Measurements from ENCODE around the gene CD52. TPM values are rescaled to one million over a fixed set of nuclear protein-coding genes. Genes with fewer than 3 reads are reported as not detected.

The CD52 gene, protein sequence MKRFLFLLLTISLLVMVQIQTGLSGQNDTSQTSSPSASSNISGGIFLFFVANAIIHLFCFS
- 1 to 10 TPM in 1 of 2 donors, not detected in 1; 2.7 TPM for total RNA-seq

DNA sequence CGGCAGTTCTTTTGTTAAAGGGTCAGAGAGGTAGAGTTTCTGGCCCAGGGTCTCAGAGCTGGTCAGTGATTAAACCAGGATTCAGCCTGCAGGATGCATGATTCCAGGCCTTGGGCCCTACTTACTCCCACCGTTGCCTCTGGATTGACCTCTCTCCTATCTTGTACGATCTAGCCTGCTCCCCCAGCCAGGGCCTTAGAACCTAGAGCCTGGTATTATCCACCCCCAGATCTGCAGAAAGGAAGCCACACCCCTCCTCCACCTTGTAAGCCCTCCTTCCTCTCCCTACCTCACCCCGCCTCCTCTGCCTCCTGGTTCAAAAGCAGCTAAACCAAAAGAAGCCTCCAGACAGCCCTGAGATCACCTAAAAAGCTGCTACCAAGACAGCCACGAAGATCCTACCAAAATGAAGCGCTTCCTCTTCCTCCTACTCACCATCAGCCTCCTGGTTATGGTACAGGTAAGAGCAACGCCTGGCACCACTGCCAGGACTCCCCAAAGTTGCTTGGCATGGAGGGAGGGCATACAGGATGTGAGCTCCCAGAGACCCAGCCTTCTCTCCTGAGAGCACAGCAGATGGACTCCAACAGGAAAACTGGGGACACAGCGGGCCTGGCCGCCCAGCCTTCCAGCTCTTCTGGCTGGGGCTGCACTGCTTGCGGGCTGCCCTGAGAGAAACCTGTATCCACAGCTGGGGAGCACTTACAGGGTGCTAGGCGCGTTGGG lies at the start of gene CD52:
Gene CD52 (plus strand): TSS at position 347 of the 726 bp plus-strand sequence. CDS start 60 bp downstream, at position 407.
- H3K27ac ChIP-seq: no peak within 1 kb of the TSS
- peak within 1 kb of the TSS; percentile 42 for H3K4me3 ChIP-seq
- H3K27me3 ChIP-seq (replicated peaks; ENCODE audit: insufficient read depth): no peaks in the 10 kb centered on the region
- H3K36me3 ChIP-seq: no peaks in the 10 kb centered on the region
- no peaks in the 10 kb centered on the region for H3K4me1 ChIP-seq (ENCODE audit: control insufficient read depth in 1 of 2, low read depth in 2 of 2)
- DNase-seq (ENCODE audit: low spot score) (no peak), ATAC-seq (ENCODE audit: insufficient number of reproducible peaks, low FRiP score, low read depth) (no peak)
- TF ChIP-seq, protein P1, sequence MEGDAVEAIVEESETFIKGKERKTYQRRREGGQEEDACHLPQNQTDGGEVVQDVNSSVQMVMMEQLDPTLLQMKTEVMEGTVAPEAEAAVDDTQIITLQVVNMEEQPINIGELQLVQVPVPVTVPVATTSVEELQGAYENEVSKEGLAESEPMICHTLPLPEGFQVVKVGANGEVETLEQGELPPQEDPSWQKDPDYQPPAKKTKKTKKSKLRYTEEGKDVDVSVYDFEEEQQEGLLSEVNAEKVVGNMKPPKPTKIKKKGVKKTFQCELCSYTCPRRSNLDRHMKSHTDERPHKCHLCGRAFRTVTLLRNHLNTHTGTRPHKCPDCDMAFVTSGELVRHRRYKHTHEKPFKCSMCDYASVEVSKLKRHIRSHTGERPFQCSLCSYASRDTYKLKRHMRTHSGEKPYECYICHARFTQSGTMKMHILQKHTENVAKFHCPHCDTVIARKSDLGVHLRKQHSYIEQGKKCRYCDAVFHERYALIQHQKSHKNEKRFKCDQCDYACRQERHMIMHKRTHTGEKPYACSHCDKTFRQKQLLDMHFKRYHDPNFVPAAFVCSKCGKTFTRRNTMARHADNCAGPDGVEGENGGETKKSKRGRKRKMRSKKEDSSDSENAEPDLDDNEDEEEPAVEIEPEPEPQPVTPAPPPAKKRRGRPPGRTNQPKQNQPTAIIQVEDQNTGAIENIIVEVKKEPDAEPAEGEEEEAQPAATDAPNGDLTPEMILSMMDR (IDR thresholded peaks at IDR 0.05): no peak
- no peaks in the 10 kb centered on the region for H3K9me3 ChIP-seq

DNA sequence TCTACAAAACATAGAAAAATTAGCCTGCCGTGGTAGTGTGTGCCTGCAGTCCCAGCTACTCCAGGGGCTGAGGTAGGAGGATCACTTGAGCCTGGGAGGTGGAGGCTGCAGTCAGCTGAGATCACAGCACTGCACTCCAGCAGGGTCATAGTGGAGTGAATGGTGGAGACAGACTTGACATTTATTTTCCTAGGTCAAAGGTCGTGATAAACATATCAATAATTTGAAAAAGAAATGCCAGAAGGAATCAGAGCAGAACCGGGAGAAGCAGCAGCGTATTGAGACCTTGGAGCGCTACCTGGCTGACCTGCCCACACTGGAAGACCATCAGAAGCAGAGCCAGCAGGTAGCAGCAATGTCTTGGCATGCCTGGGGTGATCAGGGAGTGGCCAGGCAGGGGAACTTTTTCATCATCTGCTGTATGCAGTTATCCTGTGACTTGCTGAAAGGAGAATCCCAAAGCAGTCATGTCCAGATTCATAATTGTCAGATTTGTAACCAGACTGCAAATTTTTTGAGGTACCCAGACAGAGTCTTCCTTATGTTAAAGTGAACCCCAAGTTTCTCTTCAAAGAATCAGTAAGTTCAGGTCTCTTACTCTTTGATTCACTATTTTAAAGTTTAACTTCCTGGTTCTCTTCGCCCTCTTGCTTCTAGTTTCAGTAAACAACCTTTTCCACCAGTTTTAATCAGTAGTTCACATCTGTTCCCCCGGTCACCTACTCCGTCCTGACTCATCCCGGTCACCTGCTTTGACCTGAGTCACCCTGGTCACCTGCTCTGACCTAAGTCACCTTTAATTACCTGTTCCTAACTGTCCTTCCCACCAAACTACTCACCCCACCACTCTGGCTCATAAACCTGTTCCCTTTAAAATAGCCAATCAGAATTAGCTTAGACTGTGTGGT lies 49.2 kb upstream of the CD52 start:
- Histone ChIP-seq H3K4me3 (no peak overlapping the region), H3K9me3 (no peaks in the 10 kb centered on the region), H3K36me3 (no peaks in the 10 kb centered on the region), H3K27ac (no peak overlapping the region), H3K27me3 (replicated peaks; ENCODE audit: insufficient read depth) (no peaks in the 10 kb centered on the region), H3K4me1 (ENCODE audit: control insufficient read depth in 1 of 2, low read depth in 2 of 2) (no peaks in the 10 kb centered on the region)
- TF ChIP-seq, protein P1 (IDR thresholded peaks at IDR 0.05): no peak
- ATAC-seq (ENCODE audit: insufficient number of reproducible peaks, low FRiP score, low read depth) (no peak), DNase-seq (ENCODE audit: low spot score) (no peak)

DNA sequence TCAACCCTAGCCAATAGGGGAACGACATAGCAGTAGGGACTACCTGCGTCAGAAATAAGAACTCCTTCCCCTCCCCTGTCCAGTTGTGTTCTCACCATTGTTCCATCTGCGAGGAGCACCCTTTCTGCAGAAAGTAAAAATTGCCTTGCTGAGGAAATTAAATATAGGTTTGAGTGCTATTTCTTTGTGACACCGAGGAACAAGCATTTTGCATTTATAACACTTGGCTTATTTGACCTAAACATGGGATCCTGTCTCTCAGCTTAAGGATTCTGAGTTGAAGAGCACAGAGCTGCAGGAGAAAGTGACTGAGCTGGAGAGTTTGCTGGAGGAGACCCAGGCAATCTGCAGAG lies 48.6 kb upstream of the CD52 start:
- H3K27me3 ChIP-seq (replicated peaks; ENCODE audit: insufficient read depth): no peaks in the 10 kb centered on the region
- no peaks in the 10 kb centered on the region for H3K36me3 ChIP-seq
- no peak for DNase-seq (ENCODE audit: low spot score)
- H3K4me3 ChIP-seq: no peak overlapping the region
- no peak overlapping the region for H3K27ac ChIP-seq
- no peaks in the 10 kb centered on the region for H3K4me1 ChIP-seq (ENCODE audit: control insufficient read depth in 1 of 2, low read depth in 2 of 2)
- TF ChIP-seq, protein P1 (IDR thresholded peaks at IDR 0.05): no peak
- no peak for ATAC-seq (ENCODE audit: insufficient number of reproducible peaks, low FRiP score, low read depth)
- H3K9me3 ChIP-seq: no peaks in the 10 kb centered on the region

DNA sequence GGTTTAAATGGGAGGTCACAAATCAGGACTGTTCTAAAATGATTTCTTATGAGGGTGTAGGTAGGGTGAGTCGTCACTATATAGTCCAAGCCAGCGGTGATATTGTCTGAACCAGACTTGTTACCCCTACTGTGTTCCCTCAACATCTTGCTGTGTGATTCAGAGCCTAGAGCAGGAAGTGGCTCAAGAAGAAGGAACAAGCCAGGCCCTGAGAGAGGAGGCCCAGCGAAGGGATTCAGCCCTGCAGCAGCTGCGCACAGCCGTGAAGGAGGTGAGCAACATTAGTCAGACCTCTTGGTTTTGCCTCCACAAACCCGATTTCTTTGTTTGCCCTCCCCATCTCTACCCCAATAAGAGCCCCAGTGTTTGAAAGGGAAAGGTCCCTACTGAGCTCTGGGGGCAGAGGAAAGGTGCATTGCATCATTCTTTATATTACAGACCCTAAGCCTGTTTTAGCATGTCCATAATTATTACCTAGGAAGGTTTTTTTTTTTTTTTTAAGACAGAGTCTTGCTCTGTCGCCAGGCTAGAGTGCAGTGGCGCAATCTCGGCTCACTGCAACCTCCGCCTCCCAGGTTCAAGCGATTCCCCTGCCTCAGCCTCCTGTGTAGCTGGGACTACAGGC lies 42.8 kb upstream of the CD52 start:
- Histone ChIP-seq H3K36me3 (no peaks in the 10 kb centered on the region), H3K27me3 (replicated peaks; ENCODE audit: insufficient read depth) (no peaks in the 10 kb centered on the region), H3K4me1 (ENCODE audit: control insufficient read depth in 1 of 2, low read depth in 2 of 2) (peaks cover 18 to 43% of the 10 kb centered on the region in 2 donors), H3K27ac (peak overlapping the region in 1 of 2 donors; percentile 98), H3K4me3 (no peak overlapping the region), H3K9me3 (no peaks in the 10 kb centered on the region)
- TF ChIP-seq, protein P1 (IDR thresholded peaks at IDR 0.05): no peak
- ATAC-seq (ENCODE audit: insufficient number of reproducible peaks, low FRiP score, low read depth): no peak
- no peak for DNase-seq (ENCODE audit: low spot score)

Data from thoracic aorta (tissue), 2 donors.